GM12874 (cell line): ENCODE data around the gene SEL1L2.

ENCODE experiments used
- TF ChIP-seq, protein P1 (sequence below): IDR thresholded peaks from 2 replicates; pipeline ENCODE4 v1.5.1; 2011; ENCODE audit warnings: low read depth, mild to moderate bottlenecking, control low read depth, low read length, moderate library complexity; ENCODE audit not compliant: insufficient read depth

The SEL1L2 gene

DNA sequence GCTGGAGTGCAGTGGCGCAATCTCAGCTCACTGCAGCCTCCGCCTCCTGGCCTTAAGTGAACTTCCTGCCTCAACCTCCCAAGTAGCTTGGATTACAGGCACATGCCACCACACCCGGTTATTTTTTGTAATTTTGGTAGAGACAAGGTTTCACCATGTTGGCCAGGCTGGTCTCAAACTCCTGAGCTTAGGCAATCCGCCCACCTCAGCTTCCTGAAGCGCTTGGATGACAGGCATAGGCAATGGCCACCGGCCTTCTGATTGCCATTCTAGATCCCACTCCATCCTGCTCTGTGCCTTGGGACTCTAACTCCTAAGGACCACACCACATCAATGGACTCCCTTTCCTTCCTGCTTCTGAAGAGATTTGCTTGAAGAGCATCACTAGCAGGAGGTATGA, 60.6 kb downstream of the SEL1L2 start:
- TF ChIP-seq, protein P1, sequence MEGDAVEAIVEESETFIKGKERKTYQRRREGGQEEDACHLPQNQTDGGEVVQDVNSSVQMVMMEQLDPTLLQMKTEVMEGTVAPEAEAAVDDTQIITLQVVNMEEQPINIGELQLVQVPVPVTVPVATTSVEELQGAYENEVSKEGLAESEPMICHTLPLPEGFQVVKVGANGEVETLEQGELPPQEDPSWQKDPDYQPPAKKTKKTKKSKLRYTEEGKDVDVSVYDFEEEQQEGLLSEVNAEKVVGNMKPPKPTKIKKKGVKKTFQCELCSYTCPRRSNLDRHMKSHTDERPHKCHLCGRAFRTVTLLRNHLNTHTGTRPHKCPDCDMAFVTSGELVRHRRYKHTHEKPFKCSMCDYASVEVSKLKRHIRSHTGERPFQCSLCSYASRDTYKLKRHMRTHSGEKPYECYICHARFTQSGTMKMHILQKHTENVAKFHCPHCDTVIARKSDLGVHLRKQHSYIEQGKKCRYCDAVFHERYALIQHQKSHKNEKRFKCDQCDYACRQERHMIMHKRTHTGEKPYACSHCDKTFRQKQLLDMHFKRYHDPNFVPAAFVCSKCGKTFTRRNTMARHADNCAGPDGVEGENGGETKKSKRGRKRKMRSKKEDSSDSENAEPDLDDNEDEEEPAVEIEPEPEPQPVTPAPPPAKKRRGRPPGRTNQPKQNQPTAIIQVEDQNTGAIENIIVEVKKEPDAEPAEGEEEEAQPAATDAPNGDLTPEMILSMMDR: no peak

DNA sequence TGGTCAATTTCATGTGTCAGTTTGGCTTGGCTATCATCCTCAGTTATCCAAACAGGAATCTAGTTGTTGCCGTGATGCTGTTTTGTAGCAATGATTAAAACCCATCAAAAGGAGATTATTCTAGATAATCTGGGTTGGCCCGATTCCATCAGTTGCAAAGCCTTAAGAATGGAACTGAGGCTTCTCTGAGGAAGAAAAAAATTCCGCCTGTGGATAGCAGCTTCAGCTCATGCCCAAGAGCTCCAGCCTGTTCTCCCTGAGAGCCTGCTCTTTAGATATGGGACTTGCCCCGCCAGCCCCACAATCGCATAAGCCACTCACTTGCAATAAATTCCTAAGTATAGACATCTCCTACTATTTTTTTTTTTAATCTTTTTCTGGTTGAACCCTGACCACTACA, 61.5 kb downstream of the SEL1L2 start:
- TF ChIP-seq, protein P1: no peak

DNA sequence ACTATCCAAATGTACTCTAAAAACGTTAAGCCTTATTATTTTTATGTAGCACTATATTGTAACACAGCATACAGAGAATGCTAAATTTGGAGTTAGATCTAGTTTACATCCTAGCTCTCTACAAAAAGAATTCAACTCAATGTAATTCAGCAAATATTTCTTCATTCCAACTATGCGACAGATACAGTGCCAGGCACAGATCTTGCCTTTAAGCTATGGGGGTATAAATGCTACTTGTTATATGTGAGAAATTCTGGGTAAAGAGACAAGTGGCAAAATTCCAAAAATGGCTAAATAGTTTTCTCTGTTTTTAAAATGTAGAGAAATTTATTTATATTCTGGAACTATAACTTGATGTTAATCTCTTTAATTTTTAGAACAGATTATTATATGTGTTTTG, 63.2 kb downstream of the SEL1L2 start:
- TF ChIP-seq, protein P1: no peak

DNA sequence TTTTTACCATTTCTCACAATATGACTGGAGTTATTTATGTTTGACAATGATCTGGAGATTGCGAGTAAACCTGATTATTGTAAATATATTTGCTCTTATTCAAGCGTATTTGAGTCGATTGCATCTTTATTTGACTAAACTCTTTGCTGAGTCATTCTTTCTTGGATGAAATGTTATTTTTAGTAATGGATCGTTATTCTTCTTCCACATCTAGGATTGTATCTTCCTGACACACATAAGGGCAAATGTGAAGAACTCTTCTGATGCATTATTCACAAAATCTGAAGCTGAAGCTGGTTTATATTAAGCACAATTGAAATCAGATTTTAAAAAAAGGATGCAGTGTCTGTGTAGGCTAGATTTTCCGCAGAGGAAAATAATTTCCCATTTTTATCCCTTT, 68.2 kb downstream of the SEL1L2 start:
- TF ChIP-seq, protein P1: no peak

DNA sequence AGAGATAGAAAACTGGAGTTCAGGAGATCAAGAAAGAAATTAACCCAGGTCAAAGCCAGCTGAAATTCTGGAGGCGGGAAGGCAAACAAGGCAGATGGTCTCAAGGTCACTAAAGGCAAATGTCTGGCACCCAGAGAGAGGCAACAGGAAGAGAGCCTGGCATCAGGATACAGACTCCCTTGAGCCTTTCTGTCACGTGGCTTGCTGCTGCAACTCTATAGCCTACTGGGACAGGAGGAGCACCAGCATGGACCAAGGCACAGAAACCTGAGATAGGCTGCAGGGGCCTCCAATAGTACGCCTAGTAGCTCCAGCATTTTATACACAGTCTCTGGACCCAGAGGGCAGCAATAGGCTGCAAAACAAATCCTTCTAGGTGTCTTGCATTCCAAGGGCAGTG, 75.1 kb downstream of the SEL1L2 start:
- TF ChIP-seq, protein P1: no peak

DNA sequence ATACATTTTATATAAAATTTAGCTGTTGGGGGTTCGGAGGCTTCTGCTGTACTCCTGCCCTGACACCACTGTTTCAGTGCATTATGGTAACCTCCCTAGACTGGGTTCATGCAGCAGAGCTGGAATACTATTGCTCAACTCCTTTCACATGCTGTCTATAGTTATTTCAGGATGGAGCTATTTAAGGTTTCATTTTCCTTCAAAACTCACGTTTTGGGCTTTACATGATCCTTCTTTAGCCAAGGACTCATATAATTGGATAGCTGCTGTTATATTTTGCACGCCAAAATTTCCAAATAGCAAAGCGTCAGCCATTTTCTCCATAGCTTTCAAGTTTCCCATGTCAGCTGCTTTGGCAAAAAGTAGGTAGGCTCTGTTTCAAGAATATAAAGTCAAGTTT, 76.8 kb downstream of the SEL1L2 start:
- TF ChIP-seq, protein P1: no peak

DNA sequence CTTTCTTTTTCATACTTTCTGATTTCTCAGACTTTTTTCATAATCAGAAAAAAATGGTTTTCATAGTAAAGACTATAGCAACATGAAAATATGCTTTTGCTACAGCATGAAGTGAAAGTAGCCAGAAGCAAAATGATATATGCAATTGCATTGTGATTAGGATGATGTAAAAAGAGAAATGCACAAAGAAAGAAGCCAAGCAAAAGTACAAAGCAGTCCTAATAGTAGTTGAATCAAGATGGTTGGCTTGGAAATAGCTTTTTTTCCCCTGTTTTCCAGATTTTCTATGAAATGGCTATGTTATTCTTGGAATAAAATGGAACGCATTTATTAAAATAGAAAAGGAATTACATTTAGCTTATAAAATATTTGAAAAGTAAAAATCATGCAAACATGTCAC, 77.3 kb downstream of the SEL1L2 start:
- TF ChIP-seq, protein P1: no peak

DNA sequence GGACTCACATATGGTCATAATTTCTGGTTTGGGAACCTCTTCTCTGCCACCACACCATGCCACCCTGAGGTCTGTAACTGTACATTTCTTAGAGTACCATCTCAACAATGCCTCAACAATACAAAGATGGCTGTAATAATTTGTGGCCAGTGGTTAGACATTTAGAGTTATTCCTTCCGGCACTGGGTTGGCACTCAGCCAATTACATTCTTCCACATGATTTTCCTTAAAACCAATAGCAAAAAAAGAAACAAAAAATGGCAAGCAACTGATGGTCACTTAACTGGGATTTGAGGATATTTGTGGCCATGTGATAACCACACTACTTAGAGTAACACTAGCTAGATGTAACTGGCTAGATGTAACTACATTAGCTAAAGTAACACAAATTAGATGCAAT, 79.9 kb downstream of the SEL1L2 start:
- TF ChIP-seq, protein P1: no peak
